ENCODE data around the gene NEIL3.

Gene NEIL3

GRCh38 chr4:177315767-177316464, 6.2 kb downstream of the NEIL3 start:
- TF ChIP-seq CTCF (conservative IDR thresholded peaks at IDR 0.05) (no peak), ZFX (IDR thresholded peaks at IDR 0.05) (no peak)
- no peak overlapping the region for H3K27ac ChIP-seq

DNA sequence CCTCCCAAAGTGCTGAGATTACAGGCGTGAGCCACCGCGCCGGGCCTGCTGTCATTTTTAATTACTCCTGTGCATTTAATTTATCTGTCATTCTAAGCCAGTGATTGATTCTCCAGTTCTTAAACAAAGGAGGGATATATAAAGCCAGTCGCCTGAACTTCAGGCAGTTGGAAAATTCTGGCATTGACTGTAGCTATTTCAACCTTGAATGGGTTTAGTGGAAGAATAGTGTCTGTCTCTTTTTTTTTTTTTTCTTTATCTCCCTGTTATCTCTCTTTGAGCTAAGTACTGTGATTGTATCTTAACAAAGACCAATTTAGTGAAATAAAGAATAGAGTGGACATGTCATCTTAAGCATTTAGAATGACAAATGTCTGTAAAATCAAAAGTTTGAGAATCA, 11.0 kb downstream of the NEIL3 start:
- TF ChIP-seq CTCF (conservative IDR thresholded peaks at IDR 0.05) = no peak
- TF ChIP-seq ZFX (IDR thresholded peaks at IDR 0.05) = no peak
- H3K27ac ChIP-seq = no peak overlapping the region

GRCh38 chr4:177321647-177322046, 12.0 kb downstream of the NEIL3 start:
- H3K27ac ChIP-seq = no peak overlapping the region
- TF ChIP-seq CTCF (conservative IDR thresholded peaks at IDR 0.05) = no peak
- TF ChIP-seq ZFX (IDR thresholded peaks at IDR 0.05) = no peak

- TF ChIP-seq ZFX (IDR thresholded peaks at IDR 0.05) (no peak), CTCF (conservative IDR thresholded peaks at IDR 0.05) (no peak)
- no peak overlapping the region for H3K27ac ChIP-seq
Observed at GRCh38 chr4:177322266-177322665, 12.6 kb downstream of the NEIL3 start.

- H3K27ac ChIP-seq = no peak overlapping the region
- TF ChIP-seq CTCF (conservative IDR thresholded peaks at IDR 0.05) (no peak), ZFX (IDR thresholded peaks at IDR 0.05) (no peak)
Observed at GRCh38 chr4:177322881-177323280, 13.2 kb downstream of the NEIL3 start.

GRCh38 chr4:177323416-177323815, 13.7 kb downstream of the NEIL3 start:
- TF ChIP-seq ZFX (IDR thresholded peaks at IDR 0.05) (no peak), CTCF (conservative IDR thresholded peaks at IDR 0.05) (no peak)
- H3K27ac ChIP-seq = no peak overlapping the region

GRCh38 chr4:177332119-177332518, 22.4 kb downstream of the NEIL3 start:
- H3K27ac ChIP-seq = no peak overlapping the region
- TF ChIP-seq CTCF (conservative IDR thresholded peaks at IDR 0.05) (no peak), ZFX (IDR thresholded peaks at IDR 0.05) (no peak)
